Measurements from ENCODE around the gene AHNAK2.

- no peak for TF ChIP-seq REST (IDR thresholded peaks at IDR 0.05; ENCODE audit: low read depth)
- TF ChIP-seq FOSL1 (IDR thresholded peaks at IDR 0.05; ENCODE audit: low read depth) = no peak
- TF ChIP-seq CTCF (IDR thresholded peaks at IDR 0.05 in 2 of 3, conservative IDR thresholded peaks at IDR 0.05 in 1 of 3; ENCODE audit: borderline replicate concordance in 1 of 3, insufficient read depth in 1 of 3, low read depth in 2 of 3, low read length in 2 of 3) = no peak
- no peak for TF ChIP-seq RAD21 (IDR thresholded peaks at IDR 0.05; ENCODE audit: low read depth)
- no peak for TF ChIP-seq SP1 (IDR thresholded peaks at IDR 0.05; ENCODE audit: low read depth)
- TF ChIP-seq POLR2A (IDR thresholded peaks at IDR 0.05; ENCODE audit: borderline replicate concordance, extremely low read depth, insufficient read depth, insufficient read length) = no peak
- TF ChIP-seq JUND (IDR thresholded peaks at IDR 0.05) = no peak
- no peak for TF ChIP-seq SIN3A (IDR thresholded peaks at IDR 0.05; ENCODE audit: low read depth)
- no peak for TF ChIP-seq MAX (IDR thresholded peaks at IDR 0.05)
- TF ChIP-seq POLR2AphosphoS5 (IDR thresholded peaks at IDR 0.05; ENCODE audit: low read depth, low read length) = no peak
- TF ChIP-seq EZH2phosphoT487 (IDR thresholded peaks at IDR 0.05; ENCODE audit: borderline replicate concordance) = no peak
- no peak for TF ChIP-seq CEBPB (IDR thresholded peaks at IDR 0.05; ENCODE audit: low read depth)
- no peak for TF ChIP-seq ZNF274 (IDR thresholded peaks at IDR 0.05; ENCODE audit: low read depth, low read length)
Observed at GRCh38 chr14:104938960-104939359, 39.2 kb downstream of the AHNAK2 start.

Measured in HCT116 (cell line).